Breast epithelium (tissue), 3 donors: ENCODE results near the gene APBA1.

Source experiments
- CTCF ChIP-seq, 3 donors: fragments of 450-650 bp; IDR thresholded peaks; one replicate each; pipeline ENCODE4 v1.5.1; 2016 to 2017; ENCODE audit warnings: antibody characterized with exemption in 3 of 3, mild to moderate bottlenecking in 3 of 3, moderate library complexity in 3 of 3
- POLR2A ChIP-seq: fragments of 450-650 bp; IDR thresholded peaks from one replicate; pipeline ENCODE4 v1.6.1; 2016; ENCODE audit warnings: antibody characterized with exemption, mild to moderate bottlenecking, moderate library complexity

GRCh38 chr9:69515810-69516209, 156.4 kb downstream of the APBA1 start:
- no peak for TF ChIP-seq POLR2A
- TF ChIP-seq CTCF (IDR thresholded peaks at IDR 0.05): no peak
